OCI-LY3 (cell line): Measurements from ENCODE around the gene CEP76.

Experiments
- EZH2phosphoT487 ChIP-seq: fragments of 200-600 bp; shearing (Covaris generic); IDR thresholded peaks from 2 replicates; pipeline ENCODE4 v1.6.1; 2018; ENCODE audit warnings: antibody characterized with exemption, mixed run types, low read depth
- TF ChIP-seq, protein P1 (sequence below): fragments of 200-600, 300-600 bp; sonication (generic); IDR thresholded peaks from 2 replicates; pipeline ENCODE4 v1.5.1; 2014; ENCODE audit warnings: antibody characterized with exemption, low read length, low read depth

DNA sequence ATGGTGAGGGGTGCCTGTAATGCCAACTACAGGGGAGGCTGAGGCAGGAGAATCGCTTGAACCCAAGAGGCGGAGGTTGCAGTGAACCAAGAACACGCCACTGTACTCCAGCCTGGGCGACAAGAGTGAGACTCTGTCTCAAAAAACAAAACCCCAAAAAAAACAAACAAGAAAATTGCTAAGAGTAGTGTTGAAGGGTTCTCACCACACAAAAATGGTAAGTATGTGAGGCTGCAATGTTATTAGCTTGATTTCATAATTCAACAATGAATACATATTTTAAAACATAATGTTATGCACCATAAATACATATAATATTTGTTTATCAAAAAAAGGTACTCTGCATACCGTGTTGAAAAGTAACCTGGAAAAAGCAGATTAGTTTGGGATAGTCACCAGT, 46.1 kb upstream of the CEP76 start:
- TF ChIP-seq, protein P1, sequence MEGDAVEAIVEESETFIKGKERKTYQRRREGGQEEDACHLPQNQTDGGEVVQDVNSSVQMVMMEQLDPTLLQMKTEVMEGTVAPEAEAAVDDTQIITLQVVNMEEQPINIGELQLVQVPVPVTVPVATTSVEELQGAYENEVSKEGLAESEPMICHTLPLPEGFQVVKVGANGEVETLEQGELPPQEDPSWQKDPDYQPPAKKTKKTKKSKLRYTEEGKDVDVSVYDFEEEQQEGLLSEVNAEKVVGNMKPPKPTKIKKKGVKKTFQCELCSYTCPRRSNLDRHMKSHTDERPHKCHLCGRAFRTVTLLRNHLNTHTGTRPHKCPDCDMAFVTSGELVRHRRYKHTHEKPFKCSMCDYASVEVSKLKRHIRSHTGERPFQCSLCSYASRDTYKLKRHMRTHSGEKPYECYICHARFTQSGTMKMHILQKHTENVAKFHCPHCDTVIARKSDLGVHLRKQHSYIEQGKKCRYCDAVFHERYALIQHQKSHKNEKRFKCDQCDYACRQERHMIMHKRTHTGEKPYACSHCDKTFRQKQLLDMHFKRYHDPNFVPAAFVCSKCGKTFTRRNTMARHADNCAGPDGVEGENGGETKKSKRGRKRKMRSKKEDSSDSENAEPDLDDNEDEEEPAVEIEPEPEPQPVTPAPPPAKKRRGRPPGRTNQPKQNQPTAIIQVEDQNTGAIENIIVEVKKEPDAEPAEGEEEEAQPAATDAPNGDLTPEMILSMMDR: no peak
- TF ChIP-seq EZH2phosphoT487: no peak
